ENCODE data around the gene ARHGAP11B.
A peak's percentile ranks its signal among the peaks of the same experiment; 100 is the strongest.
"Not testable (repeated sequence)": the region's sequence is repeated elsewhere in the genome, so short reads cannot be mapped to it uniquely, and the experiment has no call there.

The ARHGAP11B gene

GRCh38 chr15:30675126-30675525 lies 49.2 kb downstream of the ARHGAP11B start:
- ChIA-PET CTCF (no interaction called here), POLR2A (no interaction called here)
- Histone ChIP-seq H3K4me3 (ENCODE audit: control insufficient read depth in 1 of 7, extremely low read depth in 1 of 7, insufficient read depth in 4 of 7, low read depth in 2 of 7, low read length in 6 of 7) (no peak overlapping the region), H3K4me1 (ENCODE audit: control extremely low read depth in 1 of 4, control insufficient read depth in 4 of 4, insufficient read depth in 4 of 4, low read length in 3 of 4) (no peaks in the 10 kb centered on the region), H3K27me3 (replicated peaks in 2 of 5; ENCODE audit: control insufficient read depth in 4 of 5, insufficient read depth in 5 of 5, low read length in 4 of 5) (no peaks in the 10 kb centered on the region), H3K27ac (ENCODE audit: insufficient read depth in 1 of 2, low read depth in 1 of 2, low read length in 2 of 2, poor library complexity in 1 of 2, severe bottlenecking in 2 of 2) (no peak overlapping the region), H3K36me3 (ENCODE audit: control insufficient read depth in 4 of 4, insufficient read depth in 4 of 4, low read length in 3 of 4) (peaks cover 0 to 25% (median 9%) of the 10 kb centered on the region in 4 experiments), H3K9me3 (ENCODE audit: control extremely low read depth in 1 of 5, control insufficient read depth in 4 of 5, insufficient read depth in 2 of 5, low read depth in 1 of 5, low read length in 4 of 5) (peaks cover 0 to 2% (median 0%) of the 10 kb centered on the region in 5 experiments)
- no peak for DNase-seq

GRCh38 chr15:30675891-30676290 lies 50.0 kb downstream of the ARHGAP11B start:
- H3K4me3 ChIP-seq (ENCODE audit: control insufficient read depth in 1 of 7, extremely low read depth in 1 of 7, insufficient read depth in 4 of 7, low read depth in 2 of 7, low read length in 6 of 7); DNase-seq; POLR2A ChIA-PET; H3K4me1 ChIP-seq (ENCODE audit: control extremely low read depth in 1 of 4, control insufficient read depth in 4 of 4, insufficient read depth in 4 of 4, low read length in 3 of 4); H3K27ac ChIP-seq (ENCODE audit: insufficient read depth in 1 of 2, low read depth in 1 of 2, low read length in 2 of 2, poor library complexity in 1 of 2, severe bottlenecking in 2 of 2); H3K9me3 ChIP-seq (ENCODE audit: control extremely low read depth in 1 of 5, control insufficient read depth in 4 of 5, insufficient read depth in 2 of 5, low read depth in 1 of 5, low read length in 4 of 5); H3K27me3 ChIP-seq (replicated peaks in 2 of 5; ENCODE audit: control insufficient read depth in 4 of 5, insufficient read depth in 5 of 5, low read length in 4 of 5); CTCF ChIA-PET: not testable (repeated sequence)
- H3K36me3 ChIP-seq (ENCODE audit: control insufficient read depth in 4 of 4, insufficient read depth in 4 of 4, low read length in 3 of 4) = peaks cover 0 to 22% (median 5%) of the 10 kb centered on the region in 4 experiments
- WGBS (ENCODE audit: insufficient coverage) = 100% methylated on average over 1 of the region's 4 CpGs

GRCh38 chr15:30680997-30681396 lies 55.1 kb downstream of the ARHGAP11B start:
- no CpG with 5 or more reads among the region's 3 CpGs for WGBS (ENCODE audit: insufficient coverage)
- CTCF ChIA-PET, POLR2A ChIA-PET: not testable (repeated sequence)

GRCh38 chr15:30685709-30686285 lies 59.9 kb downstream of the ARHGAP11B start:
- H3K27ac ChIP-seq (ENCODE audit: insufficient read depth in 1 of 2, low read depth in 1 of 2, low read length in 2 of 2, poor library complexity in 1 of 2, severe bottlenecking in 2 of 2); CTCF ChIA-PET; H3K4me3 ChIP-seq (ENCODE audit: control insufficient read depth in 1 of 7, extremely low read depth in 1 of 7, insufficient read depth in 4 of 7, low read depth in 2 of 7, low read length in 6 of 7); H3K9me3 ChIP-seq (ENCODE audit: control extremely low read depth in 1 of 5, control insufficient read depth in 4 of 5, insufficient read depth in 2 of 5, low read depth in 1 of 5, low read length in 4 of 5); H3K36me3 ChIP-seq (ENCODE audit: control insufficient read depth in 4 of 4, insufficient read depth in 4 of 4, low read length in 3 of 4); POLR2A ChIA-PET; H3K27me3 ChIP-seq (replicated peaks in 2 of 5; ENCODE audit: control insufficient read depth in 4 of 5, insufficient read depth in 5 of 5, low read length in 4 of 5); H3K4me1 ChIP-seq (ENCODE audit: control extremely low read depth in 1 of 4, control insufficient read depth in 4 of 4, insufficient read depth in 4 of 4, low read length in 3 of 4): not testable (repeated sequence)
- WGBS (ENCODE audit: insufficient coverage) = no CpG with 5 or more reads among the region's 6 CpGs
- peak; percentile 9 to 57 (median 34) for DNase-seq

More at GRCh38 chr15:30680997-30681396, 55.1 kb downstream of the ARHGAP11B start:
- not testable (repeated sequence) for H3K4me3 ChIP-seq (ENCODE audit: control insufficient read depth in 1 of 7, extremely low read depth in 1 of 7, insufficient read depth in 4 of 7, low read depth in 2 of 7, low read length in 6 of 7); H3K9me3 ChIP-seq (ENCODE audit: control extremely low read depth in 1 of 5, control insufficient read depth in 4 of 5, insufficient read depth in 2 of 5, low read depth in 1 of 5, low read length in 4 of 5); H3K27ac ChIP-seq (ENCODE audit: insufficient read depth in 1 of 2, low read depth in 1 of 2, low read length in 2 of 2, poor library complexity in 1 of 2, severe bottlenecking in 2 of 2); H3K36me3 ChIP-seq (ENCODE audit: control insufficient read depth in 4 of 4, insufficient read depth in 4 of 4, low read length in 3 of 4); DNase-seq; H3K4me1 ChIP-seq (ENCODE audit: control extremely low read depth in 1 of 4, control insufficient read depth in 4 of 4, insufficient read depth in 4 of 4, low read length in 3 of 4); H3K27me3 ChIP-seq (replicated peaks in 2 of 5; ENCODE audit: control insufficient read depth in 4 of 5, insufficient read depth in 5 of 5, low read length in 4 of 5)

- CTCF ChIA-PET; H3K36me3 ChIP-seq (ENCODE audit: control insufficient read depth in 4 of 4, insufficient read depth in 4 of 4, low read length in 3 of 4); H3K27ac ChIP-seq (ENCODE audit: insufficient read depth in 1 of 2, low read depth in 1 of 2, low read length in 2 of 2, poor library complexity in 1 of 2, severe bottlenecking in 2 of 2); H3K9me3 ChIP-seq (ENCODE audit: control extremely low read depth in 1 of 5, control insufficient read depth in 4 of 5, insufficient read depth in 2 of 5, low read depth in 1 of 5, low read length in 4 of 5); H3K4me3 ChIP-seq (ENCODE audit: control insufficient read depth in 1 of 7, extremely low read depth in 1 of 7, insufficient read depth in 4 of 7, low read depth in 2 of 7, low read length in 6 of 7); DNase-seq; POLR2A ChIA-PET; H3K27me3 ChIP-seq (replicated peaks in 2 of 5; ENCODE audit: control insufficient read depth in 4 of 5, insufficient read depth in 5 of 5, low read length in 4 of 5); H3K4me1 ChIP-seq (ENCODE audit: control extremely low read depth in 1 of 4, control insufficient read depth in 4 of 4, insufficient read depth in 4 of 4, low read length in 3 of 4): not testable (repeated sequence)
- whole genome bisulfite sequencing (ENCODE audit: insufficient coverage) = 90% methylated on average over 2 of the region's 2 CpGs
Measured at GRCh38 chr15:30686651-30687050, 60.7 kb downstream of the ARHGAP11B start.

All from common myeloid progenitor, CD34-positive (primary cell).